ENCODE measurements around the gene SPSB2. TPM values are rescaled to one million over a fixed set of nuclear protein-coding genes. Genes with fewer than 3 reads are reported as not detected.

SPSB2 gene
- total RNA-seq, 4 donors from 2014 or later, result 4.1 to 6.5 (median 5.7) TPM

DNA sequence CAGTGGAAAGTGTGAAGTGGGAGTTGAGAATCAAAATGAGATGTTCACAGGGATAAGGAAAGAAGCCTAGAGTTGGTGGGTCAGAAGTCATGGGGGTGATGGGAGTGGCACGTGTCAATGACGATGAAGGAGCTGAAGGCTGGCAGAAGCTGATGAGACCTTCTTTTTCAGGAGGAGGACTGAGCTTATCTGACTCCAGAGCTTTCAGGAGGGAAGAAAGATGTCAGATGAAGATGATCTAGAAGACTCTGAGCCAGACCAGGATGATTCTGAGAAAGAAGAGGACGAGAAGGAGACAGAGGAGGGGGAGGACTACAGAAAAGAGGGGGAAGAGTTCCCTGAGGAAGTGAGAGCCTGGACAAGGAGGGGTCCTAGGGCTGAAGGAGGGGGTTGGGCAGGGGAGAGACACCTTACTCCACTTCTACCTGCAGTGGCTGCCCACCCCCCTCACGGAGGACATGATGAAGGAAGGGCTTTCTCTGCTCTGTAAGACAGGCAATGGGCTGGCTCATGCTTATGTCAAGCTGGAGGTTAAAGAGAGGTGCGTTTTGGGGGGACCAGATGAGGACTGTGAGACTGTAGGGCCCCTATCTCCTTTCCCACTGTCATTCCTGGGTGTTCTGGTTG, 32.4 kb upstream of the SPSB2 start:
- DNase-seq (ENCODE audit: low spot score), result no peak
- ATAC-seq (ENCODE audit: low FRiP score), result no peak
- TF ChIP-seq, protein P1, sequence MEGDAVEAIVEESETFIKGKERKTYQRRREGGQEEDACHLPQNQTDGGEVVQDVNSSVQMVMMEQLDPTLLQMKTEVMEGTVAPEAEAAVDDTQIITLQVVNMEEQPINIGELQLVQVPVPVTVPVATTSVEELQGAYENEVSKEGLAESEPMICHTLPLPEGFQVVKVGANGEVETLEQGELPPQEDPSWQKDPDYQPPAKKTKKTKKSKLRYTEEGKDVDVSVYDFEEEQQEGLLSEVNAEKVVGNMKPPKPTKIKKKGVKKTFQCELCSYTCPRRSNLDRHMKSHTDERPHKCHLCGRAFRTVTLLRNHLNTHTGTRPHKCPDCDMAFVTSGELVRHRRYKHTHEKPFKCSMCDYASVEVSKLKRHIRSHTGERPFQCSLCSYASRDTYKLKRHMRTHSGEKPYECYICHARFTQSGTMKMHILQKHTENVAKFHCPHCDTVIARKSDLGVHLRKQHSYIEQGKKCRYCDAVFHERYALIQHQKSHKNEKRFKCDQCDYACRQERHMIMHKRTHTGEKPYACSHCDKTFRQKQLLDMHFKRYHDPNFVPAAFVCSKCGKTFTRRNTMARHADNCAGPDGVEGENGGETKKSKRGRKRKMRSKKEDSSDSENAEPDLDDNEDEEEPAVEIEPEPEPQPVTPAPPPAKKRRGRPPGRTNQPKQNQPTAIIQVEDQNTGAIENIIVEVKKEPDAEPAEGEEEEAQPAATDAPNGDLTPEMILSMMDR (IDR thresholded peaks at IDR 0.05), result no peak

DNA sequence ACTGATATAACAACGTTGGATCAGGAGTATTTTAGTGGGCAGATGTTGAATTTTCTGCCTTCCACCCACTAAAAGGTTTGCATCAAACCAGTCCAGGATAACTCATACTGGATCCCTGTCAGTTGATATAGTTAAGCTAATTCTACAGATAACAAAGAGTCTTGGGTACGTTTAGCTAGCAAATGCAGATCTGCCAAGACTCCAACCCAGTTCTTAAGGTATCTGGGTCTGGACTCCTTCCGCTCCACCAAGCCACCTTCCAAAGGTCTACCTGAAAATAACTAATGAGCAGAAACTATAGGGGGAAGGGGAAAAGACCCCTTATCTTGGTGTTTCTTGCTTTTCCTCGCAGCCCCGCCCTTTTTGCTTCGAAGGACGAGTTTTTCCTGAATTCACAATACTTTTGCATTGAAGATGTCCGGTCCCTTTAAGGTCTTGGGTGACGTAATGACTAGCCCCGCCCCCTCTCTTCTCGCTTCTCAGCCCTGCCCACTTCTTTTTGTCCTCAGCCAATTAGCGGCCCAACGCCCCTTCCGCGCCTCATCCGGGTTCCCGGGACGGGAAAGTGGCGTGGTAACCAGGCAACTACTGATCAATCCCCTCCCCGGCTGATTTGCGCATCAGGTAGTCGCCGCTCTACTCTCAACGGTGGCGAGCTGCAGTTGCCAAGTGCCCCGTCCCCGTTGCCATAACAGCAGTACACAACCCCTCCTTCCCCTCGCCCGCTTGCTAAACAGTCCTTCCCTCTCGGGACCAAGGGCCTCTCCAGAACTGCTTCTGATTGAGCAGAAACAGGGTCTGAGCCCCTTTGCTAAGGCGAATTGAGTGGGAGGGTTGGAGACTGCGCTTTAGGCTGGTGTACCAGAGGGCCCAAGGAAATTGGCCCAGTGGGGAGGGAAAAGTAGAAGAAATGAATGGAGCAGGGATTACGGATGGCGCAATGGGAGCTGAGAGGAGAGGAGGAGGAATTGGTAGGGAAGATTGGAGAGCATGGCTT, 31.5 kb upstream of the SPSB2 start, which contains the start of gene LRRC23:
Gene LRRC23 (plus strand): TSS at position 543 of the 997 bp plus-strand sequence. CDS start 812 bp downstream, outside the sequence.
- ATAC-seq (ENCODE audit: low FRiP score) (peak; percentile 93), DNase-seq (ENCODE audit: low spot score) (peak; percentile 98)
- TF ChIP-seq, protein P1 (IDR thresholded peaks at IDR 0.05), result no peak

DNA sequence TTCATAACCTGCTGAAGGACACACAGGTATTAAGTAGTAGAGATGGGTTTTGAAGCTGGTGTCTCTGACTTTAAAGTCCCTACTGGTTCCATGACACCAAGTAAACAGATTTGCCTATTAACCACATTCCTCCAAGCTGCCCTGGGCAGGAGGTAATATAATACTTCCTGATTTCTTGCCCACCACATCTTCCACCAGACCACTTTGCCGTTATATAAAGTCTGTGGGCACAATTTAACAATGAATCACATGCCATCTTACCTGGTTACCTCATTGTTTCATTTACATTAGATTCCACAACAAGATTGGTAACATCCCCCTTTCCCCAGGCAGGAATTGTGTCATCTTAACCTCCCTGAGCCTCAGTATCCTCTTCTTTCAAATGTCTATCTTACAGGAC, 30.6 kb upstream of the SPSB2 start:
- TF ChIP-seq, protein P1 (IDR thresholded peaks at IDR 0.05), result no peak
- ATAC-seq (ENCODE audit: low FRiP score) (no peak), DNase-seq (ENCODE audit: low spot score) (no peak)

DNA sequence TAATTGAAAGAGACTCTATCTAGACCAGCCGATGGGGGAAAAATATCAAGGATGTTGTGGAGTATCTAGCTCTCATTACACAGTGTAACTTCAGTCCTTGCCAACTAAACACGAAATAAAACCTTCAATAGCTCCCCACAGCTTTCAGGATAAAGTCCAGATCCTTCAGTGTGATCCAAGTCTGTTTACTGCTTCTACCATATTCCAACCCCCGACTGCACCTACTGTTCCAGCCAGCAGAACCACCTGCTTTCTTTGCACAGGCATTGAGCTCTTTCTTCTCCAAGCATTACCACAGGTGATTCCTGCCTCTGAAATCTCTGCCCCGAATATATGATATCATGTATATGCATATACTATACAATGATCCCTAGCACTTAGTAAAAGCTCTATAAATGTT, 29.3 kb upstream of the SPSB2 start:
- TF ChIP-seq, protein P1 (IDR thresholded peaks at IDR 0.05), result no peak

DNA sequence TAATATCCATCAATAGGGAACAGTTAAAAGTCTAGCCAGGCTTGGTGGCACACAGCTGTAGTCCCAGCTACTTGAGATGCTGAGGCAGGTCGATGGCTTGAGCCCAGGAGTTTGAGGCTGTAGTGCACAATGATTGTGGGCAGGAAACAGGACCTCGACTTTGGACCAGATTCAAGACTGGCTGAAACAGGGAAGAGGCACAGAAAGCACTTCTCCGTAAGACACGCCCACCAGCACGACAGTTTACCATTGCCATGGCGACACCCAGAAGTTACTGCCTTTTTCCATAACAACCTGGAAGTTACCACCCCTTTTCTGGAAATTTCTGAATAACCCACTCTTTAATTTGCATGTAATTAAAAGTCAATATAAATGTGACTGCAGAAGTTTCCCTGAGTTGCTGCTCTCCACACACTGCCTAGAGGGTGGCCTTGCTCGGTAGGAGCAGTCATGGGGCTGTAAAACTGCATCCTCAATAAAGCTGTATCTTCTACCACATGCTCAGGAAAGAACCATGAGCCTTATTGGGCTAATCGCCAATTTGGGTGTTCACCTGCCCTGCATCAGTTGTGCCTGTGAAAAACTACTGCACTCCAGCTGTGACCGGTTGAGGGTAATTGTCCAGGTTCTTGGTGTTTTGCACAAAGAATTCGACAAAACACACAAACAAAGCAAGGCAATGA, 26.9 kb upstream of the SPSB2 start:
- TF ChIP-seq, protein P1 (IDR thresholded peaks at IDR 0.05), result no peak
- ATAC-seq (ENCODE audit: low FRiP score), result no peak
- DNase-seq (ENCODE audit: low spot score), result no peak

More for the DNA sequence above, 29.3 kb upstream of the SPSB2 start:
- DNase-seq (ENCODE audit: low spot score), result no peak
- ATAC-seq (ENCODE audit: low FRiP score), result no peak

DNA sequence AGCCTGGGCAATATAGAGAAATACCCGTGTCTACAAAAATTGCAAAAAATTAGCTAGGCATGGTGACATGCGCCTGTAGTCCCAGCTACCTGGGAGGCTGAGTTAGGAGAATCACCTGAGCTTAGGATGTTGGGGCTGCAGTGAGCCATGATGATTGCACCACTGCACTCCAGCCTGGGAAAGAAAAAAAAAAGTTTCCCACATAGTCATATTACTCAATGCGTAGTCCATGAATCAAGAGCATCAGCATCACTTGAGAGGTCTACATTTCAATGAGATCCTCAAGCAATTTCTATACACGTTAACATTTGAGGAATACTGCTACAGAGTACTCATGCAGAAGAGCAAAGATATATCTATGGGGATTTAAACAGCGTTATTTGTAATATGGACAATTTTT, 26.3 kb upstream of the SPSB2 start:
- TF ChIP-seq, protein P1 (IDR thresholded peaks at IDR 0.05), result no peak
- ATAC-seq (ENCODE audit: low FRiP score) (no peak), DNase-seq (ENCODE audit: low spot score) (no peak)

All from omental fat pad (tissue), 4 donors.